HG03025 (cell line): ENCODE results near the gene FBXL4.

ENCODE experiments used
- ATAC-seq: cut with Tn5 transposase; IDR thresholded peaks from one replicate; pipeline ENCODE4 v1.9.1; 2021; ENCODE audit warnings: mild to moderate bottlenecking, moderate library complexity; ENCODE audit not compliant: unreplicated experiment, low FRiP score

FBXL4 gene

GRCh38 chr6:98947411-98948292 lies at the start of gene FBXL4:
FBXL4 (minus strand) TSS chr6:98947946; CDS start chr6:98926988, 20,958 bp downstream.
- ATAC-seq, result peak; percentile 75

DNA sequence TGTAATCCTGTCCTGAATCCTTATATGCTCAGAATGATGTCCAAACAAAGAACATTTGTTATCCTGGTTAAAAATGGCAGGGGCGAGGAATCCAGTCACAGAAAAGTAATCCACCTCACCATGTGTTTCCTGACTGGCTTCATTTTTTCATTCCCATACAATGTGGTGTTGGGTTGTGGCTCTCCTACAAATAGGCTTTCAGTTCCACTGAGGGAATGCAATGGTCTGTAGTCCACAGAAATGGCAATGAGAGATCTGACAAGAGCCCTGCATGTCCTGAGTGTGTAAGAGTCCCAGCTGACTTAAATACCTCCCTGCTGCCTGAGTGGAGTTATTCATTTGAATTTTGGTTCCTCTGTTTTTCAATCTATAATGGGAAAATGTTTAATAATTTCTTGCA lies 47.4 kb upstream of the FBXL4 start:
- ATAC-seq, result no peak

DNA sequence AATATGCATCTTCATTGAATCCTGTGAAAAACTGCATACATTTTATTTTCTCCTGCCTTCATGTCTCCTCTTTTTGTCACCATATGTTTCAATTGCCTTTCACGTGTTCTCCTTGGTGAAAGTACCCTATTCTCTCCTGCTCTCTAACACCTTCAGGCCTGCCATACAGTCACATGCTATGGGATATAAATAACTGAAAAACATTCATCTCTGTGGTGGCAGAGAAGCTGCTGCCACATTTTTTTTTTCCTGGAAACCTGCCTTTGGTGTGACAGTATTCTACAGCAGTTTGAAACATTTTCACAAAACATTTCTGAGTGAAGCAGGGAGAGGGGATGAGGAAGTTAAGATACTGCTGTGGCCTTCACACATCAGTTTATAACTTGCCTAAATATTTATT lies 44.8 kb upstream of the FBXL4 start:
- ATAC-seq, result no peak

GRCh38 chr6:98986071-98986615 lies 38.4 kb upstream of the FBXL4 start:
- ATAC-seq, result no peak

- ATAC-seq, result no peak
These were observed 37.6 kb upstream of the FBXL4 start for GRCh38 chr6:98985391-98985790.

DNA sequence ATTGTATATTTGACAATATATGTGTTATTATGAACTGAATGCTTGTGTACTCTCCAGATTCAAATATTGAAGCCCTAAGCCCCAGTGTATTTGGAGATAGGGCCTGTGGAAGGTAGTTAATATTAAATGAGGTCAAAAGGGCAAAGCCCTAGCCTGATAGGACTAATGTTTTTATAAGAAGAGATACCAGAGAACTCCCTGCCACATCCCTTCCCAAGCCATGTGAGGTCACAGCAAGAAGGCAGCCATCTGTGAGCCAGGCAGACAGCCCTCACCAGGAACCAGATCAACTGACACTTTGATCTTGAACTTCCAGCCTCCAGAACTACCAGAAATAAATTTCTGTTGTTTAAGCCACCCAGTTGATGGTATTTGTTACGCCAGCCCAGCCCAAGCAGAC lies 36.4 kb upstream of the FBXL4 start:
- no peak for ATAC-seq

DNA sequence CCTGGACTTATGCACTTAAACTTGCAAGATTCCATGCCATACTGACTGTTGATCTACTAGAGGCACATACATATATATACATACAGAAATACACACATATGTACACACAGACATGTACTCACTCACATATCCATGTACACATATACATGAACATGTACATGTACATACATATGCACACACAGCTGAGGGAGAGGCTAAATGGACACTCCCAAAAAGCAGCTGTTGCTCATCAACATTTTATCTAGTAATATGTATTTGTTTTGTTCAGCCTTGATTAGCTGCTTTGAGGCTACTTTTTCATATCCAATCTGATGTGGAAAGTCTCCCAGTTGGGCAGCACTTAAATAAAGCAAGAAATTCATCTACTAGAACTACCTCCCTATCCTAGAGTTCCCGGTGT lies 33.7 kb upstream of the FBXL4 start:
- ATAC-seq, result no peak

DNA sequence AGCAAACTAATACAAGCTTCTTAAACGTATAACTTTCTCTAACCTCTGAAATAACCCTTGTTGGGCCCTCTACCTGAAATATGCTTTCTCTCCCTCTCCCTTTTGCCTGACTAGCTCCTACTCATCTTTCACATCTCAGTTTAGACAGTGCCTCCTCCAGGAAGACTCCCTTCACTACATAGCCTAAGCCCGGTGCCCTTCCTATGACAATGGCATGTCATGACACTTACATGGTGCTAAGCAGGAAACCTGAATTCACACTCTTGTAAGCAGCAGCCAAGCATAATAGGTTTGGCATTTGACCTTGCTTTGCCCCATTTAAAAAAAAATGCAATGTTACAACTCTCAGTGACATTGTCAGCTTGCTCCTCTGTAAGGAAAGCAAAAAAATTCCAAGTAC lies 33.1 kb upstream of the FBXL4 start:
- ATAC-seq, result no peak

GRCh38 chr6:98977671-98978292 lies 30.0 kb upstream of the FBXL4 start:
- ATAC-seq, result no peak

GRCh38 chr6:98976674-98977385 lies 29.1 kb upstream of the FBXL4 start:
- ATAC-seq, result no peak

DNA sequence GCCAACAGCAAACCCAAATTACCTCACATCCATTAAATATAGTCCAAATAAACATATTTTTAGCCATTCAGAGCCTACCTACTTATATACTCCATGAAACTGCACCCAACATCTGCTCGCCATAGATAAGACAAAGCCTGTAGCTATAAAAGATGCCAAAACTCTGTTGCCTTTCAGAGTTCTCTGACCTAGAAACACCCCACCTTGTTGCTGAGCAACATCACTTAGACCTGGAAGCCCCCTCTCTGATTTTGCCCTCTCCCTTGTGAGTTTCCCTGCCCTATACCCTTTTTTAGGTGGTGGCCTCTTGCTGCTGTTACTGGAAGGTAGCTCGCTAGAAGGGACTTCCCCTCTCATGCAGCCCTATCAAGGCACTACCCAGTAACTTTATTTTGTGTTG lies 27.7 kb upstream of the FBXL4 start:
- no peak for ATAC-seq

- ATAC-seq, result no peak
These were observed 26.6 kb upstream of the FBXL4 start for GRCh38 chr6:98974309-98974708.

DNA sequence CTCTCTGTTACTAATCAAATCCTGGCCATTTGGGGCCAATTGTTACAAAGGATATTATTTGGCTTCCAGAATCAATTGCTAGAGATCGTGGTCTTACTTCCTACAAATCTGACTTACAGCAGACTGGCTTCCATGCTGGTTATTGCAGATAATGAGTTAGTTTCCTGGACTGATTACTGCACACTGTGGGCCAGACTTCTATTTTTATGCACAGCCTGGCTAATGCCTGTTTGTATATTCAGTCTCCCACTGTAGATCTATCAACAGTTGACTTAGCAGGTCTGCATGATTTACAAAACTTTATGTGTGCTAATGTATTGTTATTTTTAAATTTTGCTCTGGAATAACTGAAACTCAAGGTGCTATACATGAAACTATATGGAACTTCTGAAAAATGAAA lies 25.8 kb upstream of the FBXL4 start:
- ATAC-seq, result no peak

GRCh38 chr6:98971303-98971702 lies 23.6 kb upstream of the FBXL4 start:
- no peak for ATAC-seq

GRCh38 chr6:98970469-98970868 lies 22.7 kb upstream of the FBXL4 start:
- ATAC-seq, result peak; percentile 58

GRCh38 chr6:98967616-98968015 lies 19.9 kb upstream of the FBXL4 start:
- ATAC-seq, result no peak

DNA sequence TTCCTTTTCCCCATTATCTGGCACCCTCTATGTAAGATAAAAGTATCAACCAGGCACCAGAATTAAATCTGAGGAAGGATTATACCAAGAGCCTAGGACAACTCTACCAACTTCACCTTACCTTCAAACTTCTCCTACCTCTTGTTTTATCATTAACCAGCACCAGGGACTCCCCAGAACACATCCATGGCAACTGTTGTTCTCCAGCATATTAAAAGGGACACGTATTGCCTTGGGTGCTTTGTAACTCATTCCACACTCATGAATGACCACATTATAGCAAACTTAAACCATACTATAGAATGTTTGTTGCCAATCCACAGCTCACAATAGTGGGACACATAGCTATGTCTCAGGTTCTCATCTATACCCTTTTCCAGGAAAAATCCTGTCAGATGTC lies 11.9 kb upstream of the FBXL4 start:
- ATAC-seq, result no peak

GRCh38 chr6:98958776-98959175 lies 11.0 kb upstream of the FBXL4 start:
- ATAC-seq, result no peak

GRCh38 chr6:98957450-98957849 lies 9.7 kb upstream of the FBXL4 start:
- no peak for ATAC-seq

GRCh38 chr6:98949589-98949988 lies 1.8 kb upstream of the FBXL4 start:
- no peak for ATAC-seq

- peak; percentile 30 for ATAC-seq
These were observed 801 bp downstream of the FBXL4 start for GRCh38 chr6:98946879-98947410.
